HG02678 (cell line): Measurements from ENCODE around the gene SLC6A15.

ENCODE experiments used
- ATAC-seq: cut with Tn5 transposase; IDR thresholded peaks from one replicate; pipeline ENCODE4 v1.9.1; 2021; ENCODE audit warnings: mild to moderate bottlenecking, moderate library complexity; ENCODE audit not compliant: unreplicated experiment

The SLC6A15 gene

GRCh38 chr12:84810611-84811010 is 102.0 kb downstream of the SLC6A15 start:
- ATAC-seq: no peak
